Fibroblast of lung (primary cell): ENCODE results near the gene SMIM21. TPM values are rescaled to one million over a fixed set of nuclear protein-coding genes. Genes with fewer than 3 reads are reported as not detected.

ENCODE experiments used
- DNase-seq, 2 donors: peaks; one replicate each; pipeline versions ENCODE4 v3.0.0 to v3.0.0-alpha.2; 2010; ENCODE audit warnings: low read depth in 2 of 2
- H2AFZ ChIP-seq: 2 replicates; pipeline ENCODE4 v1.5.1; 2012; ENCODE audit warnings: low read length, control low read depth, inconsistent platforms
- H3K27ac ChIP-seq: 2 replicates; pipeline ENCODE4 v1.5.1; 2011; ENCODE audit warnings: low read length, control low read depth; ENCODE audit not compliant: insufficient read depth
- H3K27me3 ChIP-seq: 2 replicates; pipeline ENCODE4 v1.5.1; 2011; ENCODE audit warnings: mild to moderate bottlenecking, low read length; ENCODE audit not compliant: control insufficient read depth, insufficient read depth
- H3K36me3 ChIP-seq: 2 replicates; pipeline ENCODE4 v1.5.1; 2011; ENCODE audit warnings: low read length; ENCODE audit not compliant: control insufficient read depth, insufficient read depth
- H3K4me1 ChIP-seq: 2 replicates; pipeline ENCODE4 v1.5.1; 2011; ENCODE audit warnings: low read length; ENCODE audit not compliant: control insufficient read depth, insufficient read depth; ENCODE audit errors: extremely low read depth
- H3K4me2 ChIP-seq: 2 replicates; pipeline ENCODE4 v1.5.1; 2011; ENCODE audit warnings: low read length, control low read depth; ENCODE audit not compliant: insufficient read depth; ENCODE audit errors: extremely low read depth
- H3K4me3 ChIP-seq, 4 experiments: fragments of 200-600 bp in 1 of 4; sonication (generic) in 1 of 4; replicated peaks in 1 of 4; 2 replicates each; pipeline ENCODE4 v1.5.1; 2011 to 2016; ENCODE audit warnings: low read length in 4 of 4, low read depth in 3 of 4, mild to moderate bottlenecking in 3 of 4, control low read depth in 2 of 4, inconsistent platforms in 1 of 4, mixed read lengths in 1 of 4; ENCODE audit not compliant: insufficient read depth in 1 of 4; ENCODE audit errors: control extremely low read depth in 1 of 4
- H3K79me2 ChIP-seq: 2 replicates; pipeline ENCODE4 v1.5.1; 2012; ENCODE audit warnings: mild to moderate bottlenecking, low read length, inconsistent platforms; ENCODE audit not compliant: control insufficient read depth, insufficient read depth
- H3K9ac ChIP-seq: 2 replicates; pipeline ENCODE4 v1.5.1; 2011; ENCODE audit warnings: mild to moderate bottlenecking, low read length, control low read depth; ENCODE audit not compliant: insufficient read depth
- H3K9me3 ChIP-seq: 2 replicates; pipeline ENCODE4 v1.5.1; 2012; ENCODE audit warnings: low read depth, low read length; ENCODE audit not compliant: control insufficient read depth, insufficient read depth
- H4K20me1 ChIP-seq: 2 replicates; pipeline ENCODE4 v1.5.1; 2011; ENCODE audit warnings: low read length; ENCODE audit not compliant: control insufficient read depth, insufficient read depth; ENCODE audit errors: extremely low read depth
- EZH2 ChIP-seq: IDR thresholded peaks from 2 replicates; pipeline ENCODE4 v1.5.1; 2012; ENCODE audit warnings: low read length, control low read depth, mild to moderate bottlenecking; ENCODE audit errors: missing control alignments
- polyA plus RNA-seq, 2 donors: library from polyadenylated mRNA; depleted of rRNA in 1 of 2; stranded (reverse) in 1 of 2; unstranded in 1 of 2; fragments of >200 nt; gene quantifications; 2 replicates each; pipeline ENCODE4 v1.2.1, GENCODE V29; 2011 to 2012; ENCODE audit warnings: missing spikeins in 1 of 2
- total RNA-seq: library from RNA; depleted of rRNA; stranded (reverse); fragments of >200 nt; gene quantifications from 2 replicates; pipeline ENCODE4 v1.2.1, GENCODE V29; 2014
- TF ChIP-seq, protein P1 (sequence below), 2 donors: IDR thresholded peaks in 1 of 2; conservative IDR thresholded peaks in 1 of 2; 1 replicate in 1 of 2; 2 replicates in 1 of 2; pipeline ENCODE4 v1.5.1; 2011 to 2012; ENCODE audit warnings: low read length in 2 of 2, control low read depth in 1 of 2, inconsistent platforms in 1 of 2, low read depth in 1 of 2, mild to moderate bottlenecking in 1 of 2

Gene SMIM21
- total and polyA plus RNA-seq, 2 donors (not counting 1 experiment from before 2014, with no cell fraction given), result not detected

GRCh38 chr18:75364512-75365253 is 62.8 kb downstream of the SMIM21 start:
- H3K79me2 ChIP-seq, result no peaks in the 10 kb centered on the region
- H3K9ac ChIP-seq, result no peak overlapping the region
- no peak overlapping the region for H3K27ac ChIP-seq
- H3K4me2 ChIP-seq, result no peak overlapping the region
- no peaks in the 10 kb centered on the region for H3K4me1 ChIP-seq
- no peaks in the 10 kb centered on the region for H3K36me3 ChIP-seq
- TF ChIP-seq, protein P1, sequence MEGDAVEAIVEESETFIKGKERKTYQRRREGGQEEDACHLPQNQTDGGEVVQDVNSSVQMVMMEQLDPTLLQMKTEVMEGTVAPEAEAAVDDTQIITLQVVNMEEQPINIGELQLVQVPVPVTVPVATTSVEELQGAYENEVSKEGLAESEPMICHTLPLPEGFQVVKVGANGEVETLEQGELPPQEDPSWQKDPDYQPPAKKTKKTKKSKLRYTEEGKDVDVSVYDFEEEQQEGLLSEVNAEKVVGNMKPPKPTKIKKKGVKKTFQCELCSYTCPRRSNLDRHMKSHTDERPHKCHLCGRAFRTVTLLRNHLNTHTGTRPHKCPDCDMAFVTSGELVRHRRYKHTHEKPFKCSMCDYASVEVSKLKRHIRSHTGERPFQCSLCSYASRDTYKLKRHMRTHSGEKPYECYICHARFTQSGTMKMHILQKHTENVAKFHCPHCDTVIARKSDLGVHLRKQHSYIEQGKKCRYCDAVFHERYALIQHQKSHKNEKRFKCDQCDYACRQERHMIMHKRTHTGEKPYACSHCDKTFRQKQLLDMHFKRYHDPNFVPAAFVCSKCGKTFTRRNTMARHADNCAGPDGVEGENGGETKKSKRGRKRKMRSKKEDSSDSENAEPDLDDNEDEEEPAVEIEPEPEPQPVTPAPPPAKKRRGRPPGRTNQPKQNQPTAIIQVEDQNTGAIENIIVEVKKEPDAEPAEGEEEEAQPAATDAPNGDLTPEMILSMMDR (conservative IDR thresholded peaks at IDR 0.05 in 1 of 2, IDR thresholded peaks at IDR 0.05 in 1 of 2; ENCODE audit: low read depth in 1 of 2, low read length in 2 of 2), result no peak
- TF ChIP-seq EZH2, result no peak
- H4K20me1 ChIP-seq, result no peaks in the 10 kb centered on the region
- H3K4me3 ChIP-seq, result no peak overlapping the region
- H2AFZ ChIP-seq, result no peak overlapping the region
- no peaks in the 10 kb centered on the region for H3K27me3 ChIP-seq
- DNase-seq, result peak in 1 of 2 donors; percentile 15
- H3K9me3 ChIP-seq, result no peaks in the 10 kb centered on the region

DNA sequence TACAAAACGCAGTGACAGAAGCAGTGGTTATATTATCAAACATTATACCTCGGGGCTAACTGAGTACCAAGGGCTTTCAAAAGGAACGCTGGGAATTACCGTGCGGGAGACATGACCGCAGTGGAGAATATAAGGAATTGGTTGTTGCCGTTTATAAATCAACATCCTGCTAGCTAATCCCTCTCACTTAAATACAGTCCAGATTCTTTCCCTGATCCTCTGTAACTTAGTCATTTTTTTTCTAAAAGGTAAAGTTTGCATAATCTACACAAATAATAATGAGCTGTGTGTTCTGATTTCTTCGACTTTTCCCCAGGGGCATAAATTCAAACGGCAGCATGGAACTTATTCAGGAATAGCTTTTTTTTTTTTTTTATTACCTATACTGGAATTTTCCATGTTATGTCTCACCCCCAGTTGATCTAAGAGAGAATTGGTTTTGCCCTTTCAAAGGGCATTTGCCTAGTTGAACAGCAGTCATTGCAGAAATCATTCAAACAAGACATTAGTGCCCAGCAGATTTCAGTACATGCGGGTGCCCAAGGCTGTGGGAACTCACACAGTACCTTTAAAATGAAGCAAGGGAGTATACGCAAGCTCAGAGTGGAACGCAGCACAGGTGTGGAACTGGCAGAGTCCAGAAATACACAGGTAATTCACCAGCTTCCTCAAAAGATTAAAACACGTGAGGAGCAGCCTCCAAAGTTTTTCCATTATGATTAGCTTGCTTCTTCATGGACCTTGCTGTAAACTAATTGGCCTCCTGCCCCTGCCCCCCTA is 63.9 kb downstream of the SMIM21 start:
- no peaks in the 10 kb centered on the region for H3K79me2 ChIP-seq
- no peak overlapping the region for H3K4me2 ChIP-seq
- no peak overlapping the region for H2AFZ ChIP-seq
- H3K36me3 ChIP-seq, result no peaks in the 10 kb centered on the region
- H3K4me3 ChIP-seq, result no peak overlapping the region
- no peak for TF ChIP-seq EZH2
- TF ChIP-seq, protein P1 (conservative IDR thresholded peaks at IDR 0.05 in 1 of 2, IDR thresholded peaks at IDR 0.05 in 1 of 2; ENCODE audit: low read depth in 1 of 2, low read length in 2 of 2), result no peak
- no peaks in the 10 kb centered on the region for H3K27me3 ChIP-seq
- no peaks in the 10 kb centered on the region for H3K4me1 ChIP-seq
- no peaks in the 10 kb centered on the region for H3K9me3 ChIP-seq
- no peaks in the 10 kb centered on the region for H4K20me1 ChIP-seq
- no peak overlapping the region for H3K27ac ChIP-seq
- no peak overlapping the region for H3K9ac ChIP-seq
- DNase-seq, result no peak

GRCh38 chr18:75362435-75362834 is 65.1 kb downstream of the SMIM21 start:
- Histone ChIP-seq H3K4me2 (no peak overlapping the region), H3K4me3 (no peak overlapping the region), H3K27ac (no peak overlapping the region), H3K27me3 (no peaks in the 10 kb centered on the region), H3K9ac (no peak overlapping the region), H3K9me3 (no peaks in the 10 kb centered on the region), H3K79me2 (no peaks in the 10 kb centered on the region), H2AFZ (no peak overlapping the region), H4K20me1 (no peaks in the 10 kb centered on the region), H3K4me1 (no peaks in the 10 kb centered on the region), H3K36me3 (no peaks in the 10 kb centered on the region)
- DNase-seq, result no peak
- TF ChIP-seq, protein P1 (conservative IDR thresholded peaks at IDR 0.05 in 1 of 2, IDR thresholded peaks at IDR 0.05 in 1 of 2; ENCODE audit: low read depth in 1 of 2, low read length in 2 of 2), result no peak
- TF ChIP-seq EZH2, result no peak
